NCI-H1694 treated with DMSO at 0.1 percent for 48 hours (cell line): Measurements from ENCODE around the gene RABGAP1.

ENCODE experiments used
- DNase-seq: peaks from one replicate; lab custom pipeline; 2025; lab: John Stamatoyannopoulos, UW

Gene RABGAP1

GRCh38 chr9:123112015-123112975 lies 171.5 kb downstream of the RABGAP1 start:
- no peak for DNase-seq

GRCh38 chr9:123113185-123113584 lies 172.4 kb downstream of the RABGAP1 start:
- DNase-seq: no peak

- DNase-seq: no peak
Observed at GRCh38 chr9:123115146-123115913, 174.5 kb downstream of the RABGAP1 start.

GRCh38 chr9:123116036-123116435 lies 175.2 kb downstream of the RABGAP1 start:
- no peak for DNase-seq

- DNase-seq: no peak
Observed at GRCh38 chr9:123119566-123119965, 178.7 kb downstream of the RABGAP1 start.

- DNase-seq: no peak
Observed at GRCh38 chr9:123120131-123120530, 179.3 kb downstream of the RABGAP1 start.

GRCh38 chr9:123120953-123121352 lies 180.1 kb downstream of the RABGAP1 start:
- no peak for DNase-seq

- DNase-seq: no peak
Observed at GRCh38 chr9:123121457-123121856, 180.6 kb downstream of the RABGAP1 start.

- DNase-seq: no peak
Observed at GRCh38 chr9:123127512-123128075, 186.8 kb downstream of the RABGAP1 start.

- no peak for DNase-seq
Observed at GRCh38 chr9:123128591-123128990, 187.8 kb downstream of the RABGAP1 start.

- no peak for DNase-seq
Observed at GRCh38 chr9:123129423-123129822, 188.6 kb downstream of the RABGAP1 start.

- DNase-seq: no peak
Observed at GRCh38 chr9:123131258-123131657, 190.4 kb downstream of the RABGAP1 start.

- no peak for DNase-seq
Observed at GRCh38 chr9:123131993-123132392, 191.2 kb downstream of the RABGAP1 start.

- DNase-seq: no peak
Observed at GRCh38 chr9:123132696-123133095, 191.9 kb downstream of the RABGAP1 start.

GRCh38 chr9:123135430-123135829 lies 194.6 kb downstream of the RABGAP1 start:
- DNase-seq: no peak

GRCh38 chr9:123138163-123138562 lies 197.3 kb downstream of the RABGAP1 start:
- DNase-seq: no peak

- no peak for DNase-seq
Observed at GRCh38 chr9:123149067-123149466, 208.2 kb downstream of the RABGAP1 start.

GRCh38 chr9:123150708-123151503 lies 210.1 kb downstream of the RABGAP1 start:
- DNase-seq: no peak
